HEK293T (cell line): Measurements from ENCODE around the gene NAA20.
A peak's percentile ranks its signal among the peaks of the same experiment; 100 is the strongest.

Source experiments
- CTCF ChIA-PET: fragments of 350-600 bp; formaldehyde crosslinking; extraction: SDS; loops from one replicate; lab custom pipeline; 2021; ENCODE audit warnings: antibody characterized with exemption, inconsistent platforms; lab: Yijun Ruan, JAX
- POLR2A ChIA-PET: fragments of 350-600 bp; formaldehyde crosslinking; extraction: SDS; loops from one replicate; lab custom pipeline; 2020; ENCODE audit warnings: antibody characterized with exemption, inconsistent platforms; lab: Yijun Ruan, JAX
- DNase-seq: peaks from one replicate; pipeline ENCODE4 v3.0.0; 2012; ENCODE audit warnings: mixed read lengths; ENCODE audit errors: extremely low spot score
- ARNT ChIP-seq: fragments of 450-650 bp; IDR thresholded peaks from 2 replicates; pipeline ENCODE4 v1.6.1; 2017; ENCODE audit warnings: mild to moderate bottlenecking
- BHLHE40 ChIP-seq: fragments of 450-650 bp; IDR thresholded peaks from 2 replicates; pipeline ENCODE4 v1.6.1; 2016; ENCODE audit warnings: mild to moderate bottlenecking, moderate library complexity, borderline replicate concordance
- CTBP1 ChIP-seq: fragments of 450-650 bp; IDR thresholded peaks from 2 replicates; pipeline ENCODE4 v1.6.1; 2016; ENCODE audit warnings: borderline replicate concordance
- ELF4 ChIP-seq: fragments of 450-650 bp; IDR thresholded peaks from 2 replicates; pipeline ENCODE4 v1.6.1; 2017; ENCODE audit warnings: antibody characterized with exemption
- FOXA1 ChIP-seq: fragments of 450-650 bp; IDR thresholded peaks from 2 replicates; pipeline ENCODE4 v1.6.1; 2016; ENCODE audit warnings: mild to moderate bottlenecking
- FOXK2 ChIP-seq: fragments of 450-650 bp; IDR thresholded peaks from 2 replicates; pipeline ENCODE4 v1.6.1; 2016; ENCODE audit warnings: mild to moderate bottlenecking
- FOXM1 ChIP-seq: fragments of 450-650 bp; IDR thresholded peaks from 2 replicates; pipeline ENCODE4 v1.6.1; 2017; ENCODE audit warnings: mild to moderate bottlenecking, borderline replicate concordance
- HDGF ChIP-seq: fragments of 450-650 bp; IDR thresholded peaks from 2 replicates; pipeline ENCODE4 v1.6.1; 2017; ENCODE audit warnings: antibody characterized with exemption, borderline replicate concordance
- L3MBTL2 ChIP-seq: fragments of 450-650 bp; conservative IDR thresholded peaks from 2 replicates; pipeline ENCODE4 v1.6.1; 2016; ENCODE audit warnings: mild to moderate bottlenecking
- LEF1 ChIP-seq: fragments of 450-650 bp; IDR thresholded peaks from 2 replicates; pipeline ENCODE4 v1.6.1; 2017; ENCODE audit warnings: mild to moderate bottlenecking, borderline replicate concordance
- NFRKB ChIP-seq: fragments of 450-650 bp; IDR thresholded peaks from 2 replicates; pipeline ENCODE4 v1.6.1; 2016; ENCODE audit warnings: mild to moderate bottlenecking, moderate library complexity
- PKNOX1 ChIP-seq: fragments of 450-650 bp; IDR thresholded peaks from 2 replicates; pipeline ENCODE4 v1.6.1; 2016
- SP1 ChIP-seq: fragments of 450-650 bp; IDR thresholded peaks from 2 replicates; pipeline ENCODE4 v1.6.1; 2017
- SUZ12 ChIP-seq: fragments of 450-650 bp; IDR thresholded peaks from 2 replicates; pipeline ENCODE4 v1.6.1; 2016; ENCODE audit warnings: mild to moderate bottlenecking
- TARDBP ChIP-seq: fragments of 450-650 bp; IDR thresholded peaks from 2 replicates; pipeline ENCODE4 v1.6.1; 2016
- ZNF384 ChIP-seq: fragments of 450-650 bp; IDR thresholded peaks from 2 replicates; pipeline ENCODE4 v1.6.1; 2016

The NAA20 gene

GRCh38 chr20:20036756-20037155 is 19.6 kb downstream of the NAA20 start:
- POLR2A ChIA-PET = no interaction called here
- DNase-seq = no peak
- no peak for TF ChIP-seq SUZ12
- TF ChIP-seq FOXK2 = no peak
- TF ChIP-seq L3MBTL2 = no peak
- no peak for TF ChIP-seq LEF1
- CTCF ChIA-PET = no interaction called here

- ChIA-PET POLR2A (no interaction called here), CTCF (interaction anchor here (0.7 kb wide), 1 partner anchor 787 kb away, joined by 3 read pairs; no protein-coding TSS in a partner anchor)
- DNase-seq = no peak
- no peak for TF ChIP-seq PKNOX1
- no peak for TF ChIP-seq SUZ12
- no peak for TF ChIP-seq CTBP1
- TF ChIP-seq BHLHE40 = no peak
- TF ChIP-seq L3MBTL2 = no peak
- TF ChIP-seq HDGF = no peak
- TF ChIP-seq FOXK2 = no peak
- TF ChIP-seq TARDBP = no peak
- TF ChIP-seq NFRKB = no peak
- TF ChIP-seq ARNT = no peak
- no peak for TF ChIP-seq FOXM1
Observed at GRCh38 chr20:20037960-20038359, 20.8 kb downstream of the NAA20 start.

DNA sequence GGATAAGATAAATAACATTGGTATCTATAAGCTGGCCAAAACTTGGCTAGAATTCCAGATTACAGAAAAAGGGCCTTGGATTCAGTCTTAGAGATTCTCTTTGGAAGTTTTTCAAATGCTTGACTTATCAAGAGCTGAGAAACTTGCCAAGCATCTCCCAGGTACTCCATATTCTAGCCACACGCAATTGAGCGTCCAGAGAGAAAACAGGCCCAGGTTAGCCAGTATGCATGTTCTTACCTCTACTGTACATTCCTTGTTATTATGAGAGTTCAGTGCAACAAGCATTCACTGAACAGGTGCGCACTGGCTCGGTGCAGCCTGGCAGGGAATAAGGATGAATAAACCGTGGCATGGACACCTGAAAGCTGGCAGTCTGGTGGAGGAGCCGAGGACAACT is 21.4 kb downstream of the NAA20 start:
- ChIA-PET CTCF (interaction anchor here (0.7 kb wide), 1 partner anchor 786 kb away, joined by 3 read pairs; no protein-coding TSS in a partner anchor), POLR2A (no interaction called here)
- no peak for TF ChIP-seq FOXA1
- no peak for DNase-seq

DNA sequence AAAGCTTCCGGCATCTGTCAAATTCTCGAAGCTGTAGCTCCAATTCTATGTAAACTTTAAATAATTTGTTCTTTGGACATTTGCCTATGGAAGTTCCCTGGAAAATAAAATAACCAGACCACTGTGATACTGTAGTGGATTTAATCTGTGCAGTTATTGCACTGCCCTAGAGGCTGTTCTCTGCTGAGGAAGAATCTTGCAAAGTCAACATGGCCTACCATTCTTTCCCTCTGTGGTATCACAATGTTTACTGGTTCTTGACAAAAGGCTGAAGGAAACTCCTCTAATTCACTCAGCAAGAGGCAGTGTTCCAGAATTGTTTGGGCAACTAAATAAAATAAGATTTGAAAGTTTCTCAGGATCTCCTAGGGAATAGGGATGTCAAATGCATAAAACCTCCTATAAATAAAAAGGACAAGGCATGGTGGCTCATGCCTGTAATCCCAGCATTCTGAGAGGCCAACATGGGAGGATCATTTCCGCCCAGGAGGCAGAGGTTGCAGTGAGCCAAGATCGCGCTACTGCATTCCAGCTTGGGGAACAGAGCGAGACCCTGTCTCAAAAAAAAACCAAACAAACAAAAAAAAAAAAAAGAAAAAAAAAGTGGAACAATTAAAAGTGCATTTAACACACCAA is 22.7 kb downstream of the NAA20 start:
- POLR2A ChIA-PET = no interaction called here
- TF ChIP-seq SUZ12 = no peak
- TF ChIP-seq ARNT = no peak
- TF ChIP-seq L3MBTL2 = no peak
- TF ChIP-seq SP1 = no peak
- no peak for TF ChIP-seq ZNF384
- TF ChIP-seq LEF1 = no peak
- TF ChIP-seq BHLHE40 = no peak
- TF ChIP-seq HDGF = no peak
- no peak for TF ChIP-seq CTBP1
- no peak for TF ChIP-seq FOXK2
- TF ChIP-seq FOXA1 = no peak
- TF ChIP-seq NFRKB = no peak
- TF ChIP-seq ELF4 = no peak
- no peak for TF ChIP-seq TARDBP
- TF ChIP-seq PKNOX1 = no peak
- TF ChIP-seq FOXM1 = no peak
- CTCF ChIA-PET = no interaction called here
- no peak for DNase-seq

GRCh38 chr20:20051767-20052073 is 34.6 kb downstream of the NAA20 start:
- TF ChIP-seq LEF1 (no peak), NFRKB (no peak)
- DNase-seq = no peak
- CTCF ChIA-PET = no interaction called here
- POLR2A ChIA-PET = interaction anchor here (1.1 to 1.4 kb wide), 3 partner anchors 12 to 41 kb away, joined by 3 to 4 read pairs (median 3); no protein-coding TSS in a partner anchor

- ChIA-PET CTCF (no interaction called here), POLR2A (interaction anchor here (0.6 to 1.4 kb wide), 8 partner anchors 12 to 366 kb away, joined by 3 to 4 read pairs (median 3); no protein-coding TSS in a partner anchor)
- no peak for TF ChIP-seq FOXM1
- no peak for TF ChIP-seq PKNOX1
- TF ChIP-seq FOXK2 = no peak
- TF ChIP-seq L3MBTL2 = peak; percentile 87
- TF ChIP-seq ELF4 = no peak
- peak; percentile 95 for DNase-seq
Observed at GRCh38 chr20:20052074-20052970, 35.2 kb downstream of the NAA20 start, which contains the start of the genes CFAP61 and CRNKL1. CFAP61 (plus strand) TSS chr20:20052532; CDS start chr20:20056654, 4,122 bp downstream. CRNKL1 (minus strand) TSS chr20:20052466; CDS start chr20:20052342, 124 bp downstream.
